Left forelimb (tissue), 1 donor: ENCODE measurements around the gene PDCD1.
A peak's percentile ranks its signal among the peaks of the same experiment; 100 is the strongest.

Source experiments
- DNase-seq: peaks from one replicate; pipeline ENCODE4 v3.0.0-alpha.2; 2018; ENCODE audit warnings: low spot score

PDCD1 gene

DNA sequence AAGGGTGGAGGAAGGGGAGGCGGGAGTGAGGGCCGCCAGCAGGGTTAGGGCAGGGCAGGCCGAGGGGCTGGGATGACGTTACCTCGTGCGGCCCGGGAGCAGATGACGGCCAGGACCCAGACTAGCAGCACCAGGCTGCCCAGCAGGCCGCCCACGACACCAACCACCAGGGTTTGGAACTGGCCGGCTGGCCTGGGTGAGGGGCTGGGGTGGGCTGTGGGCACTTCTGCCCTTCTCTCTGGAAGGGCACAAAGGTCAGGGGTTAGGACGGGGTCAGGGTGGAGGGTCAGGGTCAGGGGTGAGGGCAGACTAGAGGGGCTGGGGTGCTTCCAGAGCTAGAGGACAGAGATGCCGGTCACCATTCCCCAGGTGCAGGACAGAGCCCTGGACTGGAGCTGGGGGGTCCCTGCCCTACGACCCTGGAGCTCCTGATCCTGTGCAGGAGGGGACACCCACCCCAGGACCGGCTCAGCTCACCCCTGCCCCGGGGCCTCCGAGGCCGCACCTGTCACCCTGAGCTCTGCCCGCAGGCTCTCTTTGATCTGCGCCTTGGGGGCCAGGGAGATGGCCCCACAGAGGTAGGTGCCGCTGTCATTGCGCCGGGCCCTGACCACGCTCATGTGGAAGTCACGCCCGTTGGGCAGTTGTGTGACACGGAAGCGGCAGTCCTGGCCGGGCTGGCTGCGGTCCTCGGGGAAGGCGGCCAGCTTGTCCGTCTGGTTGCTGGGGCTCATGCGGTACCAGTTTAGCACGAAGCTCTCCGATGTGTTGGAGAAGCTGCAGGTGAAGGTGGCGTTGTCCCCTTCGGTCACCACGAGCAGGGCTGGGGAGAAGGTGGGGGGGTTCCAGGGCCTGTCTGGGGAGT lies 6.3 kb downstream of the PDCD1 start:
- DNase-seq, result peak; percentile 58

DNA sequence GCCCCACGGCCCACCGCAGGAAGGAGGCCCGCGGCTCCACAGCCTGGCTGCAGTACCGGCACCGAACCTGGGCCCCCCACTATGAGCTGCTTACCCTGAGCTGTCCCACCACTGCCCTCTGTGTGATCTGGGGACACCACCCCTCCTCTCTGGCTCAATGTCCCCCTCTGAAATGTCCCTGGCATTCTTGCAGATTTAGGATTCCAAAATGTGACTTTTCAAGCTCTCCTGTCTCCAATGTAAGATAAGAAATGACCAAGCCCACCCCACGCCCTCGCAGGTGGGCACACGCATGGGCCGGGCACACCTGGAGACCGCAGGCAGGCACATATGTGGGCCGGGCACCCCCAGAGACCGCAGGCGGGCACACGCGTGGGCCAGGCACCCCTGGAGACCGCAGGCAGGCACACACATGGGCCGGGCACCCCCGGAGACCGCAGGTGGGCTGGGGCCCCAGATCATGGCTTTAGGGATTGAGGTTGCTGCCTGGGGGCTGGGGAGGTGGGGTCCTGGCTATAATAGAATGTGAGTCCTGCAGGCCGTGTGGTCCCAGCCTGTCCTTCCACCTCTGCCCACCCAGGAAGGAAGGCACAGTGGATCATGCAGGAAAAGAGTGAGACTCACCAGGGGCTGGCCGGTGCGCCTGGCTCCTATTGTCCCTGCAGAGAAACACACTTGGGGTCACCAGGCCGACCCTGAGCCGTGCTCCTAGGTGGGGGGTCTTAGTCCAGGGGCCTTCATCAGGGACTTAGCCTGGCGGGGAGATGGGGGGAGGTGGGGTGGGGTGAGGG lies 7.2 kb downstream of the PDCD1 start:
- peak; percentile 49 for DNase-seq

DNA sequence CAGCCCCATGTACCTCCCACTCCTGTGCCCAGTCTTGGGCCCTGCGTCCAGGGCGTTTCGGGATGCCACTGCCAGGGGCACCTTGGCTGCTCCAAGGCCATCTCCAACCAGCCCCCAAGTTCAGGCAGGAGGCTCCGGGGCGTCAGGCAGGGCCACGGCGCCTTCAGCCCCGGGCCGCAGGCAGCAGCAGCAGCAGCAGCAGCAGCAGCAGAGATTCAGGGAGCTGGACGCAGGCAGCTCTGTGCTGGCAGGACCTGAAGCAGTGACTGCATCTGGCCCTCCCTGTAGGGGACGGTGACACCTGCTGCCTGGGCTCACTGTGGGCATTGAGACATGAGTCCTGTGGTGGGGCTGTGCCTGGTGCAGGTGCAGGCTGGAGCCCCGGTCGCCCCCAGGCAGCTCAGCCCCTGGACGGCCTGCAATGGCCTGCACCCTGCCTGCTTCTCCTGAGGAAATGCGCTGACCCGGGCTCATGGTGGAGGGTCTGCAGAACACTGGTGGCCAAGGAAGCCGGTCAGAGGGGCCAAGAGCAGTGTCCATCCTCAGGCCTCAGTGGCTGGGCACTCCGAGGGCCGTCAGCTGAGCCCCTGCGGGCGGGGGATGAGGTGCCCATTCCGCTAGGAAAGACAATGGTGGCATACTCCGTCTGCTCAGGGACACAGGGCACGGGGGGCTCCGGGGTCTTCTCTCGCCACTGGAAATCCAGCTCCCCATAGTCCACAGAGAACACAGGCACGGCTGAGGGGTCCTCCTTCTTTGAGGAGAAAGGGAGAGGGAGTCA lies 8.0 kb downstream of the PDCD1 start:
- DNase-seq, result peak; percentile 49

DNA sequence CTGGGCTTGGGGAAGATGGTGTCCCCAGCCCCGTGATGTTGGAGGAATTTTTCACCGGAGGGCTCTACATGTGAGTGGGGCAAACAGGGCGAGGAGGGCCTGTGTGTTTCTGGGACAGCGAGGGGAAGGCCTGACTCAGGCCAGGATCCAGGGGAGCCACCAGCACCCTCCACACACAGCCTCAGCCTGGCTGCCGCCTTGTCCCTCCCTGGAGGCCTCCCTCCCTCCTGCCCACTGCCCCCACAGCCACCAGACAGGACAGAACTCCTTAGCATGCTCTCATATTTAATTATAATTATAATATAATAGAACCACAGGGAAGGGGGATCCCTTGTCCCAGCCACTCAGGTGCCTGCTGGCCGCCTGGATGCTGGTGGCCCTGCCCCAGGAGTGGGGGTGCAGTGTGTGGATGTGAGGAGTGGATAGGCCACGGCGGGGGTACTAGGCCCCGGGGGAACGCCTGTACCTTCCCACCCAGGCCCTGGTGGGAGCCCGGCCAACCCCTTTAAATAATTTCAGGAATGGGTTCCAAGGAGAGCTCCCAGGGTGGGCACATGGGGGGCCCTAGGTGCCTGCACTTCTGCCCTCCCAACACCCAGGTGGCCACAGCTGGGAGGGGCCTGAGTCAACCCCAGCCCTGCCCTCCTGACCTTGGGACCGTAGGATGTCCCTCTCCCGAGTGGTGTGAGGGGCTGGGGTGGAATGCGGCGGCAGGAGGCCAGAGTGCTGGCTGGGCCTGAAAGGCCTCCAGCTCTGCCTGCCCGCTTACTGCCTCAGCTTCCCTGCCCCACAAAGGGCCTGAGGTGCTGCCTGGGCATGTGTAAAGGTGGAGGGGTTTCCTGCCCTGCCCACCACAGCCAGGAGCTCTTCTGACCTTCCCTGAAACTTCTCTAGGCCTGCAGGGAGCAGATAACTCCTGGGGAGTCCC lies 8.8 kb downstream of the PDCD1 start:
- peak; percentile 51 for DNase-seq

DNA sequence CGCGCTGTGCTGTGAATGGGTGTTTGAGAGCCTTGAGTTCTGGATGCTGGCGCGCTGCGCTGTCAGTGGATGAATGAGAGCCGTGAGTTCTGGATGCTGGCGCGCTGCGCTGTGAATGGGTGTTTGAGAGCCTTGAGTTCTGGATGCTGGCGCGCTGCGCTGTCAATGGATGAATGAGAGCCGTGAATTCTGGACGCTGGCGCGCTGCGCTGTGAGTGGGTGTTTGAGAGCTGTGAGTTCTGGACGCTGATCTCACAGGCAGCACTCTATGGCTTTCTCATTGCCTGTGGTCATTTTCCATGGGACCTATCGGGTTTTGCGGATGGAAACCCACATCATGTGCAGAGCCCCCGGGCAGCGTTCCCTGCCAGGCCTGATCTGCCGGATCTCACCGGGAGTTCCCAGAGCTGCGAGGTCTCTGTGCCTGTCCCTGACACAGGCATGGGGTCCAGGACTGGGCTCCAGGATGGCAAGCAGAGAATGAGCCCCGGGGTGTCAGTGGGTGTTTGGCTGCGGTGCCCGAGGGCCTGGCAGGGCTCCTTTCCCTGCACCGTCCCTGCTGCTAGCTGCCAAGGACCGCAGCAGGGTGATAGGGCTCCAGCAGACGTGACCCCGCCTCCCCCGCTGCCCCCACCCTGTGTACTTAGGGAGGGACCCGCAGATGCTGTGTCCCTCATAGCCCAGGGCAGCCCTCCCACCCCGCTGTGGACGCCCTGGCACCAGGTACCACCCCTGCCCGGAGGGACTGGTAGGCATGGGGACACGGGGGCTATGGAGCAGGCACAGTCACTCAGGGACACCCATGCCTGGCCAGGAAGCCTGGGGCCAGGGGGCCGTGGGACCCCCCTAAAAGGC lies 9.7 kb downstream of the PDCD1 start:
- peak; percentile 40 for DNase-seq

DNA sequence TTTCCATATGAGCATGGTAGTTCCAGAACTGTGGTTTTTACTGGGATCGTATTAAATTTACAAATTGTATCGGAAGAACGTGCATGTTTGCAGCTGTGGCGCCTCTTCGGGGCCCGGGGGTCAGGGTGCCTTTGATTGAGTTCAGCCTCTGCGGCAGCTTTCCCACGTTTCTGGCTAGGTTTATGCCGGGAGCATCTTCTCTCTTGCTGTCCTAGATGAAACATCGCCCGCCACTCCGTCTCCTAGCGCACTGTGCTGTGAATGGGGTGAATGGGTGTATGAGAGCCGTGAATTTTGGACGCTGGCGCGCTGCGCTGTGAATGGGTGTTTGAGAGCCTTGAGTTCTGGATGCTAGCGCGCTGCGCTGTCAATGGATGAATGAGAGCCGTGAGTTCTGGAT lies 12.3 kb downstream of the PDCD1 start:
- peak; percentile 44 for DNase-seq

DNA sequence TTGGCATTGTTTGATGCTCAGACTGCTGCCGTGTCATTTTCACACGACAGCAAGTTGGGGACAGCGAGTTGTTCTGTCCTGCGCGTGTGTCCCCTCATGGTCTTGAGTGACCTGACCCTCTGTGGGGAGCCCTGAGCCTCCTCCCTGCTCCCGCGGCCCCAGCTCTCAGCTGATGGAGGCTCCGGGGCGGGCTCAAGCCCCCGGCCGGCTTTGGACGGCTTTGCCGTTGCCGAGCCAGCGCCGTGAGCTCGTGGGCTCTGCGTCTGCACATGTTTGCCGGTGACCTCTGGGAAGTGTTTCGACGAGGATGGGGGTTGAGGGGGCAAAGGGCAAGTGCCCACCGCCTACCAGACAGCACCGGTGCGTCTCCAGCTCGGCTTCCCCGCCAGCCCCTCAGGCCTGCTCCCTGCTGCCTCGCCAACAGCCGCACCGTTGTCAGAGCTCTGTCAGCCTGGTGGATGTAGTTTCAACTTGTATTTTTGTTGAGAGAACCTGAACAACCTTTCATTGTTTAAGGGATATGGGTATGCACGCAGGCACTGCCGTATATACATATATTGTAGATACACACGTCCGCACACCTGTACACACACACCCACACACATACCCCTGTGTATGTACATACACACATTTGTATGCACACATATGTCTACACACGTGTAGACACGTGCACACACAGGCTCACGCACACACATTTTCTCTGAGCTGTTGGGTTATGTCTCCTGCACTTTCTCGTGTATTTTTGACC lies 13.7 kb downstream of the PDCD1 start:
- DNase-seq, result peak; percentile 38

DNA sequence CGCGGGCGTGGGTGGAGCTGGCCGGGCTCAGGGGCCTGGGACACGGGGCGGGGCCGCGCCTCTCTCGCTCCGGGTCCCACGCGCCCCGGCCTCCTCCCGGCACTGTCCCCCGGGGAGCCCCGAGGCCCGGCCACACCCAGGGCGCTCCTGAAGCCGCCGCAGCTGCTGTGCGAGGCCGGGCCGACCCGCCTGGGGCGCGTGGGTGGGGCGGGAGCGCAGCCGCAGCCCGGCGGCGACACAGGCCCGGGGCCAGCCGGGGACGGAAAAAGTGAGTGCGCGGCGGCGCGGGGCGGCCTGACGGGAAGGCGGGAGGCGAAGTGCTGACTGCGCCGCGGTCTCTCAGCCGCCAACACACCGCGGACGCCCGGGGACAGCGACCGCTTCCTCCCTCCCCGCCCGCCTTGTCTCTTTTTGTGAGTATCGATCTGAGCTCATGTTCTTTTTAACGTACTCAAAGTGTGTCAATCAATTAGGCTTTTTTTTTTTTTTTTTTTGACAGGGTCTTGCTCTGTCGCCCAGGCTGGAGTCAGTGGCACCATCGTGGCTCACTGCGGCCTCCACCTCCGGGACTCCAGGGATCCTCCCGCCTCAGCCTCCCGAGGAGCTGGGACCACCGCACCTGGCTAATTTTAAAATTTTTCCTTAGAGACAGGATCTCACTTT lies 14.5 kb downstream of the PDCD1 start:
- DNase-seq, result peak; percentile 87

DNA sequence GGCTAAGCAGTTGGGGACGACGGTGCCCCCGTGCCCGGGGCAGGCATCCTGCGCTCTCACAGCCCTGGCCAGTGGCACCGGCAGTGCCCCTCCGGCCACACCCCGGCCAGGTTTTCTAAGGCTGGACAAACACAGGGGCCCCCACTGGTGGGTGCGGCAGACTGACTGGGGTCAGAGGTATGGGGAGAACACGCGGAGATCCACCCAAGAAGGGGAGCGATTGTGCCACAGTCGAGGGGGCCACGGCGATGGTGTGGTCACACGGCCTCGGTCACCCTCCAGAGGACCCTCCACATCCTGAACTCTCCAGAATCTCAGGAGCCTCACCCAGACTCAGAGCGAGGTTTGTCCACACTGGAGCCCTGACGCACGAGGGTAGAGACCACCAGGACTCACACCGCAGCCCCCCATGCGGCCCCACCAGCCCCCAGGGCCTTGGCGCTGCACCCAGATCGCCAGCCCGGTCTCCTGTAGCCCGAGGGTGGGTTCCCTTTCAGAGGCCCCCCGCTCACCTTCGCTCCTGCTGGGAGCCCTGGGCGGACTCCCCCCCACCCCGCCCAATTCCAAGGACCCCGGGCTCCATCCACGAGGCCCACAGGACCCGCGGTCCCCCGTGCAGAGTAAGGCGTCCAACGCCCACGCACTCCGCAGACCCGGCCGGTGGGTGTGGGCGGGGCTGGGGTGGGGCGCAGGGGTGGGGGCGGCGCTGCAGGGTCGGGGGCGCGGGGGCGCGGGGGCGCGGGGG lies 15.2 kb downstream of the PDCD1 start:
- DNase-seq, result no peak

DNA sequence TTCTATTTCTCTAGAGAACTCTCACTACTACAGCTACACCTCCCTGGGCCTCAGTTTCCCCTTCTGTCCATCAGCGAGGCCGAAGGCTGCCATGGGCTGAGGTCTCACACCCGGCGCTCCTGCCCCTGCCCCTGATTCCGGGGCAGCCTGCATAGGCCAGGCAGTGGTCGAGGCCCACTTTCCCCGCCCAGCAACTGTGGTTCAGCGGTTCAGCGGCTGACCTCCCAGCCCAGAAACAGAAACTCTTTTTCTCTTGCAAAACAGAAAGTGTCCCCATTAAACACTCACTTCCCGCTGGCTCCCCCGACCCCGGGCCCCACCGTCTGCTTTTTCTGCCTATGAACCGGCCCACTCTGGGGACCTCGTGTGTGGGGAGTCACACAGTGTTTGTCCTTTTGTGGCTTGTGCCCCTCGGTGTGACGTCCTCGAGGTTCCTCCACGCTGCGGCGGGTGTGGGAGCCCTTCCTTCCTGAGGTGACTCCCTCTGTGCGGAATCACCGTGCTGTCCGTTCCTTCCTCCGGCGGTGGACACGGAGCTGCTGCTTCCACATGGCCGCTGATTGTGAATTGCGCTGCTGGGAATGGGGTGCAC lies 16.0 kb downstream of the PDCD1 start:
- no peak for DNase-seq

DNA sequence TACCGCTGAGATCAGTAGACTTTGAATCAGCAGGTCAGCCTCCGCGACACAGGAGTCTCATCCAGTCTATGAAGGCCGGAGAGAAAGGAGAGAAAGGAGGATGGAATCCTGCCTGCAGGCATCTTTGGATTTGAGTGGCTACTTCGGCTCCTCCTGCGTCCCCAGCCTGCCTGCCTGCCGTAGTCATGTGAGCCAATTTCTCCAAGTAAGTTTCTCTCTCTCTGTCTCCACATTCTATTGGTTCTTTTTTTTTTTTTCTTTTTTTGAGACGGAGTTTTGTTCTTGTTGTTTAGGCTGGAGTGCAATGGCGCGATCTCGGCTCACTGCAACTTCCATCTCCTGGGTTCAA lies 16.7 kb downstream of the PDCD1 start:
- no peak for DNase-seq

DNA sequence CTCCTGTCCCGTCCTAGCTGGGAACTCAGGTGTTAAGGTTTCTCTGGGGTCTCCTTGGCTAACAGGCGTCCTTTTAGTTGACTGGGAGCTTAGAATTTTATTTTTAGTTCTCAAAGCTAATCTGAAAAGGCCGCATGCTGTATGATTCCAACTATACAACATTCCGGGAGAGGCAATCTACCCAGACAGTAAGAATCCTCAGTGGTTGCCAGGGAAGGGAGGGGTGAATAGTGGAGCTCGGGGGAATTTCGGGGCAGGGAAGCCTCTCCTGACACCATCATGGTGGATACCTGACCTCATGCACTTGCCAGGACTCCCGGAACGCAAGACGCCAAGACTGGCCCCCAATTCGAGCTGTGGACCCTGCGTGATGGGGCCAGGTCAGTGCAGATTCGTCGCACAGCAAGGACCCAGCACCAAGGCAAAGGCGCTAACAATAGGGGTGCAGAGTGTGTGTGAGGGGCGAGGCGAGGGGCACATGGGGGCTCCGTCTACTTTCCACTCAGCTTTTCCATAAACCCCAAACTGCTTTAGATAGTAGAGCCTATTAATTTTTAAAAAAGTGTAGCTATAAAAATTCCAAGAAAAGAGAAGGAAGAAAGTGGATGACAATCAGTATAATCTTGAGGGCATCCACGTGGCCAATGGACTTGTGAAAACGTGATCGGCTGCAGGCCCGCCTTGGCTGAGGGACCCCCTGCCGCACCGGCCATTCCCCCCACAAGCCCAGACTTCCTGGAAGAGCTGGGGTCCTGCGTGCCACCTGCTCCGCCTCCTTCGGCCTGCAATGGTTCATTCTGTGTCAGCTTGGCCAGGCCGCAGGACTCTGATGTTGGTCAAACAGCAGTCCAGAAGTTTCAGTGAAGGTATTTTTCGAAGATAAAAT lies 17.3 kb downstream of the PDCD1 start:
- DNase-seq, result no peak

DNA sequence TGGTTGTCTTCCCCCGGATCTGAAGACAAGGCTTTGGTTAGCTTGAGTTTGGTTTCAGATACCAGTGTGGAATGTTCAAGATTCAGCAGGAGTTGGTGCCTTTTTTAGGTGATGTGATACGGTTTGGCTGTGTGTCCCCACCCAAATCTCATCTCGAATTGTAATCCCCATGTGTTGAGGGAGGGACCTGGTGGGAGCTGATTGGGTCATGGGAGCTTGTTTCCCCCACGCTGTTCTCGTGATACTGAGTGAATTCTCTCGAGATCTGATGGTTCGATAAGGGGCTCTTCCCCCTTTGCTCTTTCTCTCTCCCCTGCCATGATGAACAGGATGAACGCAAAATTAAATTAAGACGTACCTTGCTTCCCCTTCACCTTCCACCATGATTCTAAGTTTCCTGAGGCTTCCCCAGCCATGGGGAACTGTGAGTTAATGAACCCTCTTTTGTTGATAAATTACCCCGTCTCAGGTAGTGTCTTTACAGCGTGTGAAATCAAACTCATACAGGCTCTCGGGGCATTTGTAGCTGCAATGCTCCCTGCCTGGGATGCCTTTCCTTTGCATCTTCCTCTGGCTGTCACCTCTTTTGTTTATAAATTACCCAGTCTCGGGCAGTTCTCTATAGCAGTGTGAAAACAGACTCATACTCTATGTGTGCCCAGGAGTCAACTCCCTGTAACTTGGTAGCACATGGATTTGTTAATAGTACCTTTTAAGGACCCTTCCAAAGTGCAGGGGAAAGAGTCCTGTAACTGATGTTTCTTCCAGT lies 21.3 kb downstream of the PDCD1 start:
- no peak for DNase-seq

DNA sequence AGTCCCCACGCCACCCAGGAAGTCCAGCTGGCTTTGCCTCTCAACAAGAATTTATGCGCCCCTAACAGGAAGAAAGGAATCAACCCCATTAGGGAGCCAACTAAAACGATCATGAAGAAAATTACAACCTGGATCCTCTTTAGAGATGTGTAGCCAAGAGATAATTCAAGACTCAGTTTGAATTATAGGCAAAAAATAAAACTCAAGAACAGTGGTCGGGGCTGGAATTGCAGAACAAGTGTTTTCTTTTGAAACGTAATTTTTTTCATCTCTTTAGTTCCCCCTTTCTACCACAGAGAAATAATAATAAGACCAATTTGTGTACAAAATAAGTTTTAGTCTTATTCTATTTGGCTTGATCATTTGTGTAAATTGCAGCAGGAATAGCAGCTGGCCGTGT lies 22.4 kb downstream of the PDCD1 start:
- DNase-seq, result no peak

DNA sequence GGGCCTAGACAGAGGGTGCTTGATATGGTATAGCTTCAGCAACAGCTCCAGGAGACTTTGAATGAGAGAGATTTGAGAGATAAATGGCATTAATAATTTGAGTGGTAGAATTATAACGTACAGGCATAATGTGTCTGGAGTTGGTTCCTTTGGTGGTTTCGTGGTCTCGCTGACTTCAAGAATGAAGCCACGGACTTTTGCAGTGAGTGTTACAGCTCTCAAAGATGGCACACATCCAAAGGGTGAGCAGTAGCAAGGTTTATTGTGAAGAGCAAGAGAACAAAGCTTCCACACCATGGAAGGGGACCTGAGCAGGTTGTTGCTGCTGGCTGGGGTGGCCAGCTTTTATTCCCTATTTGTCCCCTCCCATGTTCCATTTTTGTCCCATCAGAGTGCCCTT lies 23.1 kb downstream of the PDCD1 start:
- DNase-seq, result no peak

DNA sequence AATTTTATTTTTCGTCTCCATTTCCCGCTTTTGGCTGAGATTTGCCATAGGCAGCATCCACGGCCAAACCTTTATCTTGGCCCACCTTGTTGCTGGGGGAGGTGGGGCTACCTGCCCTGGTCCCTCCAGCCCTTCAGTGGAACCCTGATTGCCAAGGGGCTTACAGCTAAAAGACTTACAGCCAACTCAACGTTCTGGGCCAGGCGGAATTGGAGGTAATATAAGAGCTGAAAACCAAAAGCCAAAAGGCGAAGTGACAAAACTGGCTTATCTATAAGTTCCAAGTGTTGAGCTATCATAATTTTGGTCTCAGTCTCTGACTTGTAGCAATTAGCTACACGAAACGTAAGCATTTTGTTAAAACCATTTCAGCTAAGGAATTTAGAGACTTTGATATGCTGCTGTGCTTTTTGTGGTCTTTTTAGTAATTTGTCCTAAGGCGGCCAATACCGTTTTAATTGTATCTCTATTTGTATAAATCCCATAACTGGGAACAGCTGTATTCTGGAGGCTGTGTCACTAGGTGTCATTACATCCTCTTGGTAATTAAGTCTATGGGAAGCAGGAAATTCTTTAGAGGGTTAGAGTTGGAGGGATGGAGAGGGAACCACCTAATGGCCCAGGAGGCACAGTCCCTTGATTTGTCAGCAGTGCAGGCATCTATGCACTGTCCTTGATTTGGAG lies 24.0 kb downstream of the PDCD1 start:
- no peak for DNase-seq
